Measurements from ENCODE around the gene NDST1.

Gene NDST1

DNA sequence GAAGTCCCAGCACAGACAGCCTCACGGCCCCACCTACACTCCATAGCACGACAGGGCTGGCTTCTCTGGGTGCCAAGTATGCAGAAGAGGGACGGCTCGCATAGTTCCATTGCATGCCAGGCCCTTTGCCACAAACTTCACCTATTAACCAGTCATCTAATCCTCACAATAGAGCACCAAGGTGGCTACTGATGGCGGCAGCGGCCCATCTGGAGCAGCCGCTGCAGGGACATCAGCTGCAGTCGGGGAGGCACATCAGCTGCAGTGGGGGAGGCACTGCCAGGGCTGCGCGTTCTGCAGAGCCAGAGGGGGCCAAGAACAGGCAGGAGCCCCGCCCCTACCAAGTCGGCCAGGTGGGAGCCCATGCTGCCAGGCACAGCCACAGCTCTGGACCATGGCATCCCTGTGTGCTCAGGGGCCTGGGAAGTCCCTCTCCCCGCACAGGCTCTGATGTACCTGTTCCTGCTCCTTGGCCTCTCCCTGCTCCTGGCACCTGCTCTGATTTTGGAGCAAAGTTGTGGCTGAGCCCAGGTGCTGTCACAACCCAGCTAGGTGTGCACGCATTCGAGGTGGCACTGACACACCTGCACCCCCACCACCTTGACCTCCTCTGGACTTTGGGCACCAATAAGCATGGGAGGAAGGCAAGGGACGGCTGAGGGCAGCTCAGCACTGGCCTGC, 71.0 kb downstream of the NDST1 start:
- TF ChIP-seq, protein P1, sequence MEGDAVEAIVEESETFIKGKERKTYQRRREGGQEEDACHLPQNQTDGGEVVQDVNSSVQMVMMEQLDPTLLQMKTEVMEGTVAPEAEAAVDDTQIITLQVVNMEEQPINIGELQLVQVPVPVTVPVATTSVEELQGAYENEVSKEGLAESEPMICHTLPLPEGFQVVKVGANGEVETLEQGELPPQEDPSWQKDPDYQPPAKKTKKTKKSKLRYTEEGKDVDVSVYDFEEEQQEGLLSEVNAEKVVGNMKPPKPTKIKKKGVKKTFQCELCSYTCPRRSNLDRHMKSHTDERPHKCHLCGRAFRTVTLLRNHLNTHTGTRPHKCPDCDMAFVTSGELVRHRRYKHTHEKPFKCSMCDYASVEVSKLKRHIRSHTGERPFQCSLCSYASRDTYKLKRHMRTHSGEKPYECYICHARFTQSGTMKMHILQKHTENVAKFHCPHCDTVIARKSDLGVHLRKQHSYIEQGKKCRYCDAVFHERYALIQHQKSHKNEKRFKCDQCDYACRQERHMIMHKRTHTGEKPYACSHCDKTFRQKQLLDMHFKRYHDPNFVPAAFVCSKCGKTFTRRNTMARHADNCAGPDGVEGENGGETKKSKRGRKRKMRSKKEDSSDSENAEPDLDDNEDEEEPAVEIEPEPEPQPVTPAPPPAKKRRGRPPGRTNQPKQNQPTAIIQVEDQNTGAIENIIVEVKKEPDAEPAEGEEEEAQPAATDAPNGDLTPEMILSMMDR (conservative IDR thresholded peaks at IDR 0.05), result no peak
- H3K27ac ChIP-seq, result no peak overlapping the region

DNA sequence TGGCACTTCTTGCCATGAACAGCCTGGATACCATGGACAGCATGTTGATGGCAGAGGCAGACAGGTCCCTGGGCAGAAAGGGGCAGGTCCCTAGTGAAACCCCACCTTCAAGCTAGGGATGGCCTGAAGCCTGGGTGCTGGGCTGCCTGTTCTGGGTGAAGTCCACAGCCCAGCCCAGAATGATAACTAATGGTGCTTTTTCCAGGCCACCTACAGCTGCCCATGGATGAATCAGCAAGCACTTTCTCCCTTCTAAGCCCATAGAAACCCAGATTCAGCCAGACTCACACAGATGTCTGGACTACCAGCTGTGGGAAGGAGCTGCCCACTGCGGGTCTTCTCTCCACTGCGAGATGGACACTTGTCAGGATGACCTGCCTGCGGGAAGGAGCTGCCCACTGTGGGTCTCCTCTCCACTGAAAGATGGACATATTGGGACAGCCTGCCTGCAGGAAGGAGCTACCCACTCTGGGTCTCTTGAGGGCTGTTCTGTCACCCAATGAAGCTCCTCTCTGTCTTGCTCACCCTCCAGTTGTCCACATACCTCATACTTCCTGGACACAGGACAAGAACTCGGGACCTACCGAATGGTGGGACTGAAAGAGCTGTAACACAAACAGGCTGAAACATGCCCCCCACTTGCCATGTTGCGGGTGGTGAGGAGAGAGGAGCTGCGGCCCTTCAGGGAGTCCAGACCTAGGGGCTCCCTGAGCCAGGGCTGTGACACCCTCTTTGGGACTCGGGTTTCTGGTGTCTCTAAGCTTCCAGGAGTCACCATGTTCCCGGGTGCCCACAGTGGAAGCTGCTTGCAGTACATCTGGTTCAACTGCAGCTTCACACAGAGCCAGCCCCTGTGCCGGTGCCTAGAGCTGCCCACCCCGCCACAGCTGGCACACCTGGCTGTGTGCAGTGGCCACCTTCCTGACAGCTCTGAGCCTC, 71.8 kb downstream of the NDST1 start:
- TF ChIP-seq, protein P1 (conservative IDR thresholded peaks at IDR 0.05), result no peak
- no peak overlapping the region for H3K27ac ChIP-seq

DNA sequence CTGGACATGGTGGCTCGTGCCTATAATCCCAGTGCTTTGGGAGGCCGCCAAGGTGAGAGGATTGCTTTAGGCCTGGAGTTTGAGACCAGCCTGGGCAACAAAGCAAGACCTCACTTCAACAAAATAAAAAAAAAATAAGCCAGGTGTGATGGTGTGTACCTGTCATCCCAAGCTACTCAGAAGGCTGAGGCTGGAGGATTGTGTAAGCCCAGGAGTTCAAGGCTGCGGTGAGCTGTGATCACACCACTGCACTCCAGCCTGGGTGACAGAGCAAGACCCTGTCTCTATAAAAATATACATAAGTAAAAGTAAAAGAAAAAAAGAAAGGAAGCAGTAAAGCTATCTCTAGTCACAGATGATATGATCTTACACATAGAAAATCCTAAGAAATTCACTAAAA, 73.0 kb downstream of the NDST1 start:
- H3K27ac ChIP-seq, result no peak overlapping the region
- TF ChIP-seq, protein P1 (conservative IDR thresholded peaks at IDR 0.05), result no peak

DNA sequence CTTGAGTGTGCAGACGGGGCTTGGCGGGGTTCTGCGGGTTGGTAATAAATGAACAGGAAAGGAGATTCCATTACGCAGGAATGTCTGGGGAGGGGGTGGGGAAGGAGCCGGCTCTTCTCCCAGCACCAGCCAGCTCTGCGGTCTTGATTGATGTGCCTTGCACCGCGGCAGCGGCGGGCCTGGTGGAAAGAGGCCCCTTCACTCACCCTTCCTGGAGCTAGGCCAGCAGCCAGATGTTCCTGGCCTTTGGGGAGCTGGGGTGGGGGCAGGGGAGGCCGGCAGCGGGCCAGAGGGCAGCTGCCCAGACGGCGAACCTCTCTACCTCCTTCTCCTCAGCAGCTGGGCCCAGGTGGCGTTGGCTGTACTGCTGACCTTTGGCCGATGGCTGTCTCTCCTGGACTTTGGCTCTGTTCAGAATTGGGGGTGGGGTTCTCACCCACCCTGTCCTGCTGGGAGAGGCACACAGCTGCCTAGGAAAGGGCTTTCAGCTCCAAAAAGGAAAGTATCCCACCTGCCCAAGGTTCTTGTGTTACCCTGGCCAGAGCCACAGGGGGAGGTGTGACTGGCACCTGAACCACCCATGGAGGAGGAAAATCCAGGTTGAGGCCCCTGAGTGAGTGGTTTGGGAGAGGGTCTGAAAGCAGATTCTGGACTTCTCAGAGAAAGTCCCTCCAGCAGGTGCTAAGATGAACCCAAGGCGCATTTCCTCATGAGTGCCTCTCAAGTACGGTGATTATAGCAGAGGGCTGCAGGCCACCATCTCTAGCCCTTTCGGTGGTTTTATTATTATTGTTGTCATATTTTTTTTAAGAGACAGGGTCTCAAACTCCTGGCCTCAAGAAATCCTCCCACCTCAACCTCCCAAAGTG, 74.5 kb downstream of the NDST1 start:
- TF ChIP-seq, protein P1 (conservative IDR thresholded peaks at IDR 0.05), result no peak
- no peak overlapping the region for H3K27ac ChIP-seq

DNA sequence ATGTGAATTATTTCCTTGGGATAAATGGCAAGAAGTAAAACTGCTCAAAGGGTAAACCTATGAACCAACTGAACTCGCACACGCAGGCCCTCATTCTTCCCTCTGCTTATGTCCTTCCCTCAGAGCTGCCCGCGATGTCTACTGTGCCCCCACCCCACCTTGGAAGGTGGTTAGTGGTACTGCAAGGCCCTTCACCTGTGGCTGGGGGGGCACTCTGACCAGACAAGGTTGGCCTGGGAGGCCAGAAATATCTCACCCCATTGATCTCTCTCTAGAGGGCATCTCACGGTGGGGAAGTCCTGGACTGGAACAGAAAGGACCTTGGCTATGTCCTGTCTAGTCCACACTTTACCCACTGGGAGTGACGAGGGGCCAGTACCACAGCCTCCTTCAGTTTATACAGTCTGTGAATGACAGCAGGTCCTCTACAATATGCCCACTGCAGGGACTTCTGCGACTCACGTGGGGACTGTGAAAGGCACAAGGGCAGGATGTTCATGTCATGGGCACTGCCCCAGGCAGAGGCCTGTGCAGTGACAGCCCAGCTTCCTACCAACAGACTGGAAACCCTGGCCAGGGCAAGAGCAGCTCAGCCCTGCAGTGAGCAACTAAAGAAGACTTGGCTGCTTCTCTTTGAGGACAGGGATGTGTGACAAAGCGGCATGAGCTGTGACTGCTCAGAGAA, 75.8 kb downstream of the NDST1 start:
- TF ChIP-seq, protein P1 (conservative IDR thresholded peaks at IDR 0.05), result no peak
- no peak overlapping the region for H3K27ac ChIP-seq

DNA sequence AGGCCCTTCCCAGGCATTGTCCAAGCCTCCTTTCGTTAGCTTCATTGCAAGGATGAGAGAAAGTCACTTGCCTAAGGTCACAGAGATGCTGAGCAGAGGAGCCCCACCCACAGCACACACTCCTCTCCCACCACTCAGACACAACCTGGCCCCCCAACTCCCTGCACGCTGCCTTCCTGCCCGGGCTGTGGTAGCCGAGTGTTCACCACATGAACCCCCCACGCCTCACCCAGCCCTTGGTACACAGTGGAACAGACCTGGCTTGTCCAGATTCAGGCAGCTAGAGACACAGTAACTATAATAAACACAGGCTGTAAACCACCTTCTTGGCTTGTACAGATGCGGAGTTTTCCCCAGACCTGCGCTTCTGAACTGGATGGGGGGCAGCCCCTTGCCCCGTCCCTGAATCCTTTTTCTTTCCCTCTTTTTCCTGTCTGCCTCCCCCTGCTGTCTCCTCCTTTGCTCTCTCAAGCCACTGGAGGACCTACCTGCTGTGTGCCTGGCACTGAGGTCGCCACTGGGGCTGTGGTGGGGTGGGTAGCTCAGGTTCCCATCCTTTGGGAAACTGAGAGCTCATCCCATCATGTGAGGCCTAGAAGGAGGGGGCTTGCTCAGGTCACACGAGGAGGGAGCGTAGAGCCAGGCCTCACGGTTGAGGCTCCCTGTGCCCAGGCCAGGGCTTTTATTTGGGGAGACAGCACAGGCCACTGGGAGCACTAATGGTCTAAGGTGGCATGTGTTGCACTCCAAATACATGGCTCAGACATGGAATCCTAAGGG, 76.8 kb downstream of the NDST1 start:
- no peak overlapping the region for H3K27ac ChIP-seq
- TF ChIP-seq, protein P1 (conservative IDR thresholded peaks at IDR 0.05), result no peak

Measured in VCaP (cell line).